Activated CD4-positive, alpha-beta T cell treated with anti-CD3 and anti-CD28 coated beads, Interleukin-2, Interleukin-6, amounts not matched to agents 100 ng/mL and 50 ng/mL, durations not matched to agents 16 hours and 8 hours (primary cell): ENCODE measurements around the gene SCAMP2.
"Not testable (repeated sequence)": the region's sequence is repeated elsewhere in the genome, so short reads cannot be mapped to it uniquely, and the experiment has no call there.

Source experiments
- DNase-seq: peaks from one replicate; pipeline ENCODE4 v3.0.0-alpha.2; 2020

SCAMP2 gene, protein sequence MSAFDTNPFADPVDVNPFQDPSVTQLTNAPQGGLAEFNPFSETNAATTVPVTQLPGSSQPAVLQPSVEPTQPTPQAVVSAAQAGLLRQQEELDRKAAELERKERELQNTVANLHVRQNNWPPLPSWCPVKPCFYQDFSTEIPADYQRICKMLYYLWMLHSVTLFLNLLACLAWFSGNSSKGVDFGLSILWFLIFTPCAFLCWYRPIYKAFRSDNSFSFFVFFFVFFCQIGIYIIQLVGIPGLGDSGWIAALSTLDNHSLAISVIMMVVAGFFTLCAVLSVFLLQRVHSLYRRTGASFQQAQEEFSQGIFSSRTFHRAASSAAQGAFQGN

DNA sequence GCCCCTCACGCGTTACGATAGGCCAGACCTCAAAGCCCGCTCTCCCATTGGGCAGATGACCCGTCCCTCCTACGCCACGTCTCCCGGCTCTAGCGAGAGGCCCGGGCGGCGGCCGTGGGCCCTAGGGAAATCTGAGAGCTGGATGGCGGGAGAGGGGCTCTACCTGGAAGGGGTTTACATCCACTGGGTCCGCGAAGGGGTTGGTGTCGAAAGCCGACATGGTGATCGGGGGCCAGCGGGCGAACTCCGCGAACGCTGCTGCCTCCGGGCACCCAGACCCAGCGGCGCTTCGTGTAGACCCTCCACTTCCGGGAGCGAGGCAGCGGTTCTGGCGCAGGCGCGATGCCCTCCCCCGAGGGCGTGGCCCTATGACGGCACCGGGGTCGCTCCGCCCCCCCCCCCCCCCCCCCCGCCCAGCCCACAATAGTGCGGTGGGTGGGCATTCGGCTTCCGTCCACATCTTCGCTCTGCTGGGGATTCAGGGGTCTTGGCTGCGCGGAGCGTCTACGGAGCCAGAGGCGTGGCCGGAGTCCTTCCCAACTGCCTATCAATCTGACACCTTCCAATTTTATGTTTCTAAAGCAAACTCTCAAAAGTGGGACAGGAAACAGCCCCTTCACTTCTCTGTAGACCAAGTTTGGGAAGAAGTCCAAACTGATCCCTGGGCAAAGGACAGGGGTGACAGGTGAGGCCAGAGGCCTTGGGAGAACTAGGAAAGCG, at the start of gene SCAMP2:
SCAMP2 (minus strand) TSS at position 330 of the 720 bp plus-strand sequence; CDS start at position 220, 110 bp downstream.
- peak; percentile 95 for DNase-seq

GRCh38 chr15:74920456-74920855, 47.3 kb upstream of the SCAMP2 start:
- no peak for DNase-seq

- DNase-seq, result no peak
Measured at GRCh38 chr15:74917676-74918075, 44.5 kb upstream of the SCAMP2 start.

DNA sequence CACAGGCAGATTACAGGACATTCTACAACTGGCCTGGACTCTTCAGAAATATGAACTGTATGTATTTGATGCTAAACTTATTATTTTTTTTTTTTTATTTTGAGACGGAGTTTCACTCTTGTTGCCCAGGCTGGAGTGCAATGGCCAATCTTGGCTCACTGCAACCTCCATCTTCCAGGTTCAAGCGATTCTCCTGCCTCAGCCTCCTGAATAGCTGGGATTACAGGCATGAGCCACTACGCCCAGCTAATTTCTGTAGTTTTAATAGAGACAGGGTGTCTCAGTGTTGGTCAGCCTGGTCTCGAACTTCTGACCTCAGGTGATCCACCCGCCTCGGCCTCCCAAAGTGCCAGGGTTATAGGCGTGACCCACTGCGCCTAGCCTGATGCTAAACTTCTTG, 40.6 kb upstream of the SCAMP2 start:
- DNase-seq, result not testable (repeated sequence)

- no peak for DNase-seq
Measured at GRCh38 chr15:74913041-74913440, 39.9 kb upstream of the SCAMP2 start.

- no peak for DNase-seq
Measured at GRCh38 chr15:74908635-74909034, 35.5 kb upstream of the SCAMP2 start.

DNA sequence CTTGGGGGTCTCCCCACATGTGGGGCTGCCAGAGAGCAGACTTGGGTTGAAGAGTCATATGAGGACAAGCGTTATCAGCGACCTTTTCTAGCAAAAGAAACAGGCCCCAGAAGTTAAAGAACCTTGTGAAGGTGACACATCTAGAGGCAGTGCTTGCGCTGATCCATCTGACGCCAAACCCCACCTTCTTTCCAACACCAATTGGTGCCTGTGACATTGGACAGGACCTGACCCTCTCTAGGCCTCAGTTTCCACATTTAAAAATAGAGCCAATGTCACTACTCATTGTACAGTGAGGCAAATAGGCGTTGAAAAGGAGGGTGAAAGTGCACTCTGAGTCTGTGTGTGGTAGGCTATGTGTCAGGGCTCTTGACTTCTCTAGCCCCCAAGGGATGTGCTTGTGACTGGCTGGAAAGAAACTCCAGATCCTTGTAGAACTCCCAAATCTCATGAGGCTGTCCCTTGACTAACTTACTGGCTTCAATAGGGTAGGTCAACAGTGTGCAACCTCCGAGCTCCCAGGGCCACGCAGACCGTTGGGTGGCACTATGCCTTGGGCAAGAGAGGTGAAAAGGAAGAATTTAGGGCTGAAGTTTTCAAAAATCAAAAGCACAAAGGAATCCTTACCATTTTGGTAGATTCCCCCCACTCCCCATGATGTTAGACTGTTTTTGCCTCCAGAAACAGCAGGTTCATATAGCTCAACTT, 34.2 kb upstream of the SCAMP2 start:
- no peak for DNase-seq

- peak; percentile 90 for DNase-seq
Measured at GRCh38 chr15:74906450-74907162, 33.4 kb upstream of the SCAMP2 start, which contains the start of gene FAM219B. FAM219B (minus strand) TSS chr15:74906851; CDS start chr15:74906800, 51 bp downstream.

GRCh38 chr15:74906067-74906449, 32.9 kb upstream of the SCAMP2 start:
- peak; percentile 44 for DNase-seq

- DNase-seq, result no peak
Measured at GRCh38 chr15:74904190-74904805, 31.1 kb upstream of the SCAMP2 start.

- DNase-seq, result no peak
Measured at GRCh38 chr15:74903676-74904075, 30.5 kb upstream of the SCAMP2 start.

- no peak for DNase-seq
Measured at GRCh38 chr15:74902295-74903075, 29.3 kb upstream of the SCAMP2 start.

DNA sequence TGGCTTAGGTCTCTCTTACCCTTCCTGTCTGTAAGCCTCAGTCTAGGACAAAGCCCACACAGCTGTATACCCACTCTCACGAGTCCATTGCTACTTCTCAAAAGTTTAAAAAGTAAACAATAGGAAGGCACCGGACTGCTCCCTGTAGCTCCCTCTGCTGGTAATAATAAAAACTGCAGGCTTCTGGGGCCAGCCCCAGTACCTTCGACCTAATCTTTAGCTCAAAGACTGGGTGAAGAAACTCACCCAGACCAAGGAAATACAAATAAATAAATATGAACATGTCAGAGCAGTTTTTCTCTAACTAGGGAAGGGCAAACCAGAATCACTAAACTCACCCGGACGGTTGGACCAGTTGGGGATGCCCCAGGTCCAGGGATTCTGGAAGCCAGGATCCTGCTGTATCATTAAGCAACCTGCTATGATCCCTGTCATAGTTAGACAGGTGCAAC, 28.5 kb upstream of the SCAMP2 start:
- DNase-seq, result peak; percentile 81

- DNase-seq, result no peak
Measured at GRCh38 chr15:74897300-74897701, 24.1 kb upstream of the SCAMP2 start.

- no peak for DNase-seq
Measured at GRCh38 chr15:74896316-74896715, 23.2 kb upstream of the SCAMP2 start.

- no peak for DNase-seq
Measured at GRCh38 chr15:74895830-74896229, 22.7 kb upstream of the SCAMP2 start.

- not testable (repeated sequence) for DNase-seq
Measured at GRCh38 chr15:74894383-74894782, 21.2 kb upstream of the SCAMP2 start.

- DNase-seq, result peak; percentile 66
Measured at GRCh38 chr15:74893627-74894026, 20.5 kb upstream of the SCAMP2 start.

GRCh38 chr15:74892931-74893330, 19.8 kb upstream of the SCAMP2 start:
- DNase-seq, result no peak

DNA sequence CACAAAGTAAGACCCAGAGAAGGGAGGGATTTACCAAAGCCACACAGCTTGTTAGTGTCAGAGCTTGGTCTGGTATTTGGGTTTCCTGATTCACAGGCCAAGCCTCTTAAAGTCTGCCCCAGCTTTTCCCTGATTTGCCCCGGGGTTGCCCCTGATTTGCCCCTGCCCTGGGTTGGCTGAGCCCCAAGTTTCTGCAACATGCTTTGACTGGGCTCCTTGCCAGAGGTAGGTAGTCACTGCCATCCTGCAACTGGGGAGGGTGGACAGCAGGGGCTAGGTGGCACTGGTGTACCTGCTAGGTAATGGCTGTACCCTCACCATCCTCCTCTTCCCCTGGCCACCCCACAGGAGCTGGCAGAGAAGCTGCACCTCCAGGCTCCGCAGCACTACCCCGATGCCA, 19.1 kb upstream of the SCAMP2 start:
- DNase-seq, result no peak

DNA sequence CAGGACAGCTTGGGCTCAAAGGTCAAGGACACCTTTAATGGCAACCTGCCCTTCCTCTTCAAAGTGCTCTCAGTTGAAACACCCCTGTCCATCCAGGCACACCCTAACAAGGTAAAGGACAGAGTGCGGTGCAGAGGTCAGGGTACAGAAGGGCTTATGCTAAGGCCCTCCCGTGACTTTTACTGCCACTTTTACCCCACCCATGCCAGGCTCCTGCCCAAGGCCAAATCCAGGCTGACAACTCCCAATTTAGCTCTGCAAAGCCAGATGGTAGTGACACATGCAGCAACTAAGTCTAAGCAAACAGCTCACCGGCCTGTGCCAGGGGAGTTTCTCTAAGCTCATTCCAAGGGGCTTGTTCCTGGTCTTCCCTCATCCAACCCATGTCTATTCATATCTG, 18.3 kb upstream of the SCAMP2 start:
- no peak for DNase-seq

- no peak for DNase-seq
Measured at GRCh38 chr15:74890665-74890960, 17.4 kb upstream of the SCAMP2 start.
